OCI-LY7 (cell line): ENCODE data around the gene PIAS2. TPM values are rescaled to one million over a fixed set of nuclear protein-coding genes. Genes with fewer than 3 reads are reported as not detected.
"Not testable (repeated sequence)": the region's sequence is repeated elsewhere in the genome, so short reads cannot be mapped to it uniquely, and the experiment has no call there.

Experiments used
- BruUV-seq: library from RNA; stranded (reverse); fragments of 400-500 nt; replicated peaks from 2 replicates; lab custom pipeline; 2021; lab: Mats Ljungman, UMichigan
- CTCF ChIA-PET: fragments of 300-600 bp; sonication (Branson Sonifier 250); formaldehyde crosslinking; loops from one replicate; lab custom pipeline; 2022; ENCODE audit warnings: antibody characterized with exemption; ENCODE audit not compliant: unreplicated experiment; lab: Charles Lee
- POLR2A ChIA-PET: fragments of 300-600 bp; sonication (Branson Sonifier 250); formaldehyde crosslinking; loops from one replicate; lab custom pipeline; 2022; ENCODE audit warnings: antibody characterized with exemption; lab: Charles Lee
- DNase-seq: peaks from one replicate; pipeline ENCODE4 v3.0.0-alpha.2; 2015; ENCODE audit warnings: low spot score
- H2AFZ ChIP-seq: fragments of 200-600 bp; sonication (generic), shearing (Covaris generic); 2 replicates; pipeline ENCODE4 v1.6.1; 2014; ENCODE audit warnings: mild to moderate bottlenecking, antibody characterized with exemption, low read length, moderate library complexity
- H3K27ac ChIP-seq: fragments of 200-600 bp; sonication (generic); 2 replicates; pipeline ENCODE4 v1.5.1; 2014; ENCODE audit warnings: mixed run types, low read depth, mild to moderate bottlenecking, moderate library complexity, low read length, inconsistent platforms; ENCODE audit not compliant: poor library complexity, severe bottlenecking
- H3K36me3 ChIP-seq: fragments of 200-600 bp; sonication (generic); 2 replicates; pipeline ENCODE4 v1.6.1; 2014; ENCODE audit warnings: mild to moderate bottlenecking, antibody characterized with exemption, low read length, moderate library complexity, mixed read lengths; ENCODE audit not compliant: insufficient read depth
- H3K4me1 ChIP-seq: fragments of 200-600 bp; sonication (generic); 2 replicates; pipeline ENCODE4 v1.5.1; 2014; ENCODE audit warnings: mild to moderate bottlenecking, low read length; ENCODE audit not compliant: insufficient read depth, poor library complexity, severe bottlenecking
- H3K4me2 ChIP-seq: fragments of 200-600 bp; sonication (generic); 2 replicates; pipeline ENCODE4 v1.6.1; 2014; ENCODE audit warnings: mild to moderate bottlenecking, low read length
- H3K4me3 ChIP-seq: fragments of 200-600 bp; sonication (generic); 2 replicates; pipeline ENCODE4 v1.5.1; 2014; ENCODE audit warnings: mild to moderate bottlenecking, low read depth, low read length; ENCODE audit not compliant: poor library complexity, severe bottlenecking
- H3K79me2 ChIP-seq: fragments of 200-600 bp; sonication (generic); 2 replicates; pipeline ENCODE4 v1.6.1; 2016; ENCODE audit warnings: low read depth, mild to moderate bottlenecking, low read length, moderate library complexity, mixed read lengths; ENCODE audit not compliant: insufficient read depth
- H3K9me2 ChIP-seq: fragments of 200-600 bp; sonication (generic); 2 replicates; pipeline ENCODE4 v1.6.1; 2016; ENCODE audit warnings: mild to moderate bottlenecking, low read length, mixed read lengths; ENCODE audit not compliant: insufficient read depth
- H3K9me3 ChIP-seq: fragments of 200-600 bp; sonication (generic); 2 replicates; pipeline ENCODE4 v1.6.1; 2014; ENCODE audit warnings: mild to moderate bottlenecking, mixed run types, low read length, mixed read lengths
- H4K20me1 ChIP-seq: fragments of 200-600 bp; sonication (generic); 2 replicates; pipeline ENCODE4 v1.6.1; 2014; ENCODE audit warnings: mild to moderate bottlenecking, antibody characterized with exemption, low read length, moderate library complexity, mixed read lengths; ENCODE audit not compliant: insufficient read depth
- CTCF ChIP-seq: fragments of 200-600 bp; sonication (generic); conservative IDR thresholded peaks from 2 replicates; pipeline ENCODE4 v1.5.1; 2014; ENCODE audit warnings: mild to moderate bottlenecking, antibody characterized with exemption, low read length, moderate library complexity, mixed read lengths
- EZH2phosphoT487 ChIP-seq: fragments of 200-600 bp; sonication (generic); IDR thresholded peaks from 2 replicates; pipeline ENCODE4 v1.6.1; 2018; ENCODE audit warnings: low read depth, borderline replicate concordance, mild to moderate bottlenecking, mixed run types, antibody characterized with exemption, low read length, moderate library complexity, mixed read lengths
- intact Hi-C: fragments of 100-400 bp; cut with micrococcal nuclease; formaldehyde crosslinking; loops from one replicate; pipeline ENCODE4 v1.10.0; 2022; ENCODE audit not compliant: unreplicated experiment
- total RNA-seq, 2 experiments: library from RNA; depleted of rRNA in 1 of 2; stranded (reverse); fragments of >200 nt in 1 of 2; shearing (Covaris generic) in 1 of 2; gene quantifications; 2 replicates each; pipeline ENCODE4 v1.2.3, GENCODE V29; 2014 to 2022

The PIAS2 gene
- total RNA-seq, 2 experiments from 2014 or later, result 18.1 to 35.7 TPM

- H2AFZ ChIP-seq, result no peak overlapping the region
- H3K79me2 ChIP-seq, result no peaks in the 10 kb centered on the region
- no peak for DNase-seq
- no peak overlapping the region for H3K27ac ChIP-seq
- no TSS peak for BruUV-seq
- H3K4me3 ChIP-seq, result no peak overlapping the region
- no peaks in the 10 kb centered on the region for H3K4me1 ChIP-seq
- intact Hi-C loops, result no loop called here
- no peaks in the 10 kb centered on the region for H3K9me2 ChIP-seq
- POLR2A ChIA-PET, result interaction anchor here (0.6 kb wide), 1 partner anchor 77 kb away, joined by 4 read pairs; no protein-coding TSS in a partner anchor
- CTCF ChIA-PET, result no interaction called here
- H3K36me3 ChIP-seq, result peaks cover 18% of the 10 kb centered on the region
- H4K20me1 ChIP-seq, result no peaks in the 10 kb centered on the region
- H3K4me2 ChIP-seq, result no peak overlapping the region
- no peak for TF ChIP-seq EZH2phosphoT487
- TF ChIP-seq CTCF, result no peak
- no peaks in the 10 kb centered on the region for H3K9me3 ChIP-seq
Observed at GRCh38 chr18:46833899-46834298, 83.4 kb downstream of the PIAS2 start.

- POLR2A ChIA-PET, result no interaction called here
- Histone ChIP-seq H3K4me3 (no peak overlapping the region), H3K9me2 (no peaks in the 10 kb centered on the region), H3K4me2 (no peak overlapping the region), H3K36me3 (peaks cover 24% of the 10 kb centered on the region), H3K79me2 (no peaks in the 10 kb centered on the region), H4K20me1 (no peaks in the 10 kb centered on the region), H3K4me1 (no peaks in the 10 kb centered on the region), H3K27ac (no peak overlapping the region), H2AFZ (no peak overlapping the region), H3K9me3 (no peaks in the 10 kb centered on the region)
- no peak for DNase-seq
- no TSS peak for BruUV-seq
- TF ChIP-seq CTCF (no peak), EZH2phosphoT487 (no peak)
- CTCF ChIA-PET, result no interaction called here
- intact Hi-C loops, result no loop called here
Observed at GRCh38 chr18:46832849-46833248, 84.5 kb downstream of the PIAS2 start.

GRCh38 chr18:46832422-46832821 lies 84.9 kb downstream of the PIAS2 start:
- H3K36me3 ChIP-seq, result peaks cover 28% of the 10 kb centered on the region
- H4K20me1 ChIP-seq, H3K9me3 ChIP-seq, CTCF ChIA-PET, H2AFZ ChIP-seq, H3K9me2 ChIP-seq, H3K27ac ChIP-seq, H3K79me2 ChIP-seq, intact Hi-C loops, POLR2A ChIA-PET, DNase-seq, H3K4me1 ChIP-seq, H3K4me2 ChIP-seq, H3K4me3 ChIP-seq, BruUV-seq: not testable (repeated sequence)
